GM12878 (cell line): ENCODE results near the gene ALMS1. TPM values are rescaled to one million over a fixed set of nuclear protein-coding genes. Genes with fewer than 3 reads are reported as not detected.
A peak's percentile ranks its signal among the peaks of the same experiment; 100 is the strongest.
"Not testable (repeated sequence)": the region's sequence is repeated elsewhere in the genome, so short reads cannot be mapped to it uniquely, and the experiment has no call there.

Experiments
- ATAC-seq: fragments of 200-7000 bp; cut with Tn5 transposase; 3 replicates; pipeline ENCODE4 v1.9.1; 2020; ENCODE audit warnings: mild to moderate bottlenecking, moderate library complexity
- BruUV-seq: library from RNA; stranded (reverse); fragments of 400-500 nt; replicated peaks from 2 replicates; lab custom pipeline; 2021; lab: Mats Ljungman, UMichigan
- CTCF ChIA-PET: fragments of 300-600 bp; sonication (Branson Sonifier 250); formaldehyde crosslinking; extraction: SDS; loops from one replicate; lab custom pipeline; 2021; ENCODE audit warnings: inconsistent platforms; lab: Yijun Ruan, JAX
- POLR2A ChIA-PET: fragments of 350-600 bp; formaldehyde crosslinking; extraction: SDS; loops from one replicate; lab custom pipeline; 2021; ENCODE audit warnings: inconsistent platforms; lab: Charles Lee
- RAD21 ChIA-PET: fragments of 300-600 bp; sonication (Branson Sonifier 250); formaldehyde crosslinking; loops from one replicate; lab custom pipeline; 2023; ENCODE audit warnings: antibody characterized with exemption; ENCODE audit not compliant: unreplicated experiment; lab: Charles Lee
- SMC1A ChIA-PET: fragments of 300-600 bp; sonication (Branson Sonifier 250); formaldehyde crosslinking; loops from one replicate; lab custom pipeline; 2023; ENCODE audit not compliant: unreplicated experiment, uncharacterized antibody; lab: Charles Lee
- DNase-seq: peaks from one replicate; pipeline ENCODE4 v3.0.0-alpha.2; 2011; ENCODE audit warnings: low read depth, low spot score
- FAIRE-seq: peaks from 3 replicates; lab custom pipeline; 2011; peaks lifted over from hg19 to GRCh38; lab: Jason Lieb, UNC
- H2AFZ ChIP-seq: 2 replicates; pipeline ENCODE4 v1.6.0; 2011; ENCODE audit warnings: low read depth, low read length, control low read depth; ENCODE audit not compliant: control insufficient read depth
- H3K27ac ChIP-seq: 2 replicates; pipeline ENCODE4 v1.5.1; 2011; ENCODE audit warnings: control low read depth; ENCODE audit not compliant: control insufficient read depth, insufficient read depth
- H3K27me3 ChIP-seq, 2 experiments: replicated peaks in 1 of 2; 2 replicates each; pipeline versions ENCODE4 v1.6.0 to v1.6.1; 2011; ENCODE audit warnings: low read length in 1 of 2; ENCODE audit not compliant: control insufficient read depth in 2 of 2, insufficient read depth in 2 of 2
- H3K36me3 ChIP-seq, 2 experiments: 2 replicates each; pipeline ENCODE4 v1.5.1; 2011; ENCODE audit warnings: low read length in 1 of 2; ENCODE audit not compliant: control insufficient read depth in 2 of 2, insufficient read depth in 2 of 2
- H3K4me1 ChIP-seq: 2 replicates; pipeline ENCODE4 v1.6.1; 2011; ENCODE audit warnings: mild to moderate bottlenecking, low read length, moderate library complexity, mixed read lengths; ENCODE audit not compliant: control insufficient read depth, insufficient read depth
- H3K4me2 ChIP-seq: 2 replicates; pipeline ENCODE4 v1.6.0; 2011; ENCODE audit warnings: control low read depth; ENCODE audit not compliant: control insufficient read depth, insufficient read depth
- H3K4me3 ChIP-seq: fragments of 200-600 bp; sonication (generic); 2 replicates; pipeline ENCODE4 v1.5.1; 2016
- H3K79me2 ChIP-seq: 2 replicates; pipeline ENCODE4 v1.6.0; 2011; ENCODE audit warnings: low read length; ENCODE audit not compliant: control insufficient read depth, insufficient read depth
- H3K9ac ChIP-seq: 2 replicates; pipeline ENCODE4 v1.8.0; 2011; ENCODE audit warnings: low read length, control low read depth, mixed read lengths; ENCODE audit not compliant: control insufficient read depth, insufficient read depth
- H3K9me3 ChIP-seq: replicated peaks from 3 replicates; pipeline ENCODE4 v1.5.1; 2011; ENCODE audit warnings: mild to moderate bottlenecking, low read length; ENCODE audit not compliant: control insufficient read depth, insufficient read depth
- H4K20me1 ChIP-seq: 2 replicates; pipeline ENCODE4 v1.6.0; 2011; ENCODE audit not compliant: control insufficient read depth, insufficient read depth
- CTCF ChIP-seq, 3 experiments: IDR thresholded peaks in 2 of 3; conservative IDR thresholded peaks in 1 of 3; 2 replicates each; pipeline ENCODE4 v1.5.1; 2011; ENCODE audit warnings: low read depth in 3 of 3, low read length in 3 of 3, mild to moderate bottlenecking in 3 of 3, control low read depth in 2 of 3, moderate library complexity in 2 of 3, inconsistent platforms in 1 of 3, mixed read lengths in 1 of 3; ENCODE audit not compliant: control insufficient read depth in 2 of 3, insufficient read depth in 1 of 3; ENCODE audit errors: extremely low read depth in 1 of 3
- RAD21 ChIP-seq: IDR thresholded peaks from 2 replicates; pipeline ENCODE4 v1.6.1; 2011; ENCODE audit warnings: mild to moderate bottlenecking, low read depth, low read length, moderate library complexity; ENCODE audit not compliant: insufficient read depth
- WGBS: methylation state at CpG from one replicate; pipeline ENCODE4 v1.1.6; 2016; ENCODE audit warnings: low lambda C conversion rate; ENCODE audit not compliant: insufficient replicate concordance, insufficient coverage; ENCODE audit errors: missing lambda C conversion rate; 5-methylcytosine and 5-hydroxymethylcytosine counted together
- in situ Hi-C: fragments of 300-500 bp; cut with MboI; formaldehyde crosslinking; loops from 9 replicates; pipeline ENCODE4 v1.14.3; 2018; ENCODE audit warnings: mixed read lengths
- intact Hi-C: fragments of 100-400 bp; cut with micrococcal nuclease; formaldehyde crosslinking; loops from one replicate; pipeline ENCODE4 v1.14.2; 2022; ENCODE audit not compliant: unreplicated experiment
- polyA plus RNA-seq, 11 experiments: library from polyadenylated mRNA; depleted of rRNA in 4 of 11; unstranded in 6 of 11; stranded (reverse) in 5 of 11; fragments of >200 nt; fragmentation: Nextera tagmentation in 4 of 11; fragmentation: Illumina TruSeq in 1 of 11; extraction: Ambion mirVana in 4 of 11; extraction: Trizol in 1 of 11; gene quantifications; 1 replicate in 1 of 11; 2 replicates in 10 of 11; pipeline versions ENCODE4 v1.2.1 to v1.2.3, GENCODE V29; 2011 to 2016; ENCODE audit warnings: inconsistent platforms in 2 of 11, missing spikeins in 2 of 11, low read depth in 1 of 11
- total RNA-seq, 4 experiments: library from RNA; depleted of rRNA in 3 of 4; stranded (reverse); fragments of >200 nt in 3 of 4; fragmentation: Illumina TruSeq in 1 of 4; extraction: Trizol in 1 of 4; gene quantifications; 2 replicates each; pipeline versions ENCODE4 v1.2.1 to v1.2.3, GENCODE V29; 2013 to 2021

Gene ALMS1
- total and polyA plus RNA-seq, 10 of the 15 experiments (the other 5 are each of a cell fraction or from before 2014, with no cell fraction given): 1.1 to 25.8 (median 10.6) TPM

DNA sequence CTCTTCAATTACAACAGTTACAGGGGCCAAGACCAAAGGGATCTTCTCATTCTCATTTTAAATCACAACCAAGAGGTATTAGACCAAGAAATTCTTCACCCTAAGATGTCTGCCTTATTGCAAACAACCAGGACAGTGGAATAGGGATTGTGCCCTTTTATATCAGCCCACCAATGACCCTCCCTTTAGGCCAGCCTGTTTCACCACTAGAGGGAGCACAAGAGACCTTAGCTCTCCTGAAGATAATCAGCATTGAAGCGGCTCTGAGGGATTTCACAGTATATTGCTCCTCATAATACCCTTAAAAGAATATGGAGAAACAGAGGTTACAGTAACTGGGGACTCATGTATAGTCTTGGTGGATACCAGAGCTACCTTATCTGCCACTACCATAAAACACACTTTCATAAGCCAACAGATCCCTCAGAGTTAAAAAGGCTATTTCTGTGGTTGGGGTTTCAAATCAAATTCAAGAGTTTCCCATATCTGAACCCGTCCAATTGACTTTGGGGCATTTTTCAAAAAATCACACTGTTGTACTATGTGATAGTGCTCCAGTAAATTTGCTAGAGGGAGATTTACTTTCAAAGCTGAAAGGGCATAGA lies 245.1 kb downstream of the ALMS1 start:
- H3K4me2 ChIP-seq, intact Hi-C loops, RAD21 ChIA-PET, in situ Hi-C loops, H3K27ac ChIP-seq, DNase-seq, H3K4me3 ChIP-seq, H3K9ac ChIP-seq, H3K27me3 ChIP-seq, POLR2A ChIA-PET, BruUV-seq, H3K9me3 ChIP-seq, H4K20me1 ChIP-seq, H2AFZ ChIP-seq, H3K36me3 ChIP-seq, H3K4me1 ChIP-seq, H3K79me2 ChIP-seq: not testable (repeated sequence)
- CTCF ChIA-PET: interaction anchor here (0.8 to 1.5 kb wide), 5 partner anchors 9 to 76 kb away, joined by 3 read pairs; no protein-coding TSS in a partner anchor
- SMC1A ChIA-PET: interaction anchor here (1.5 kb wide), 1 partner anchor 21 kb away, joined by 3 read pairs; no protein-coding TSS in a partner anchor
- TF ChIP-seq RAD21: 0 out of 2 replicates have a peak, but pooled peaks have one; percentile 22
- TF ChIP-seq CTCF (IDR thresholded peaks at IDR 0.05 in 2 of 3, conservative IDR thresholded peaks at IDR 0.05 in 1 of 3; ENCODE audit: control insufficient read depth in 2 of 3, extremely low read depth in 1 of 3, insufficient read depth in 1 of 3, low read depth in 3 of 3, low read length in 3 of 3): peak; percentile 32 to 60 (median 60)
- 4% methylated on average over 2 of the region's 2 CpGs for WGBS
- FAIRE-seq (peak; percentile 89), ATAC-seq (peak; percentile 93)

- H3K79me2 ChIP-seq, H3K9me3 ChIP-seq, H3K4me2 ChIP-seq, intact Hi-C loops, ATAC-seq, DNase-seq, H2AFZ ChIP-seq, H3K27me3 ChIP-seq, H3K27ac ChIP-seq, H3K9ac ChIP-seq, H4K20me1 ChIP-seq, in situ Hi-C loops, H3K36me3 ChIP-seq, BruUV-seq, CTCF ChIA-PET, H3K4me3 ChIP-seq, H3K4me1 ChIP-seq, SMC1A ChIA-PET: not testable (repeated sequence)
- ChIA-PET POLR2A (interaction anchor here (0.6 kb wide), 1 partner anchor 529 kb away, joined by 3 read pairs; no protein-coding TSS in a partner anchor), RAD21 (interaction anchor here (0.7 kb wide), 1 partner anchor 277 kb away, joined by 3 read pairs; no protein-coding TSS in a partner anchor)
- FAIRE-seq: peak; percentile 59
These were observed 251.3 kb downstream of the ALMS1 start for GRCh38 chr2:73636977-73637376.
